B cell (primary cell): ENCODE results near the gene NDUFAF2.
A peak's percentile ranks its signal among the peaks of the same experiment; 100 is the strongest.

Source experiments
- CTCF ChIP-seq: fragments of 200-600 bp; IDR thresholded peaks from one replicate; pipeline ENCODE4 v1.8.0; 2022; ENCODE audit warnings: antibody characterized with exemption, mild to moderate bottlenecking
- EZH2 ChIP-seq: IDR thresholded peaks from 2 replicates; pipeline ENCODE4 v1.6.1; 2012; ENCODE audit warnings: borderline replicate concordance, low read depth, mild to moderate bottlenecking, moderate library complexity, low read length; ENCODE audit not compliant: insufficient read depth, poor library complexity, severe bottlenecking

- TF ChIP-seq CTCF (peak; percentile 50), EZH2 (no peak)
Observed at GRCh38 chr5:60959156-60959555, 14.2 kb downstream of the NDUFAF2 start.
